Measurements from ENCODE around the gene CST7.
"Not testable (repeated sequence)": the region's sequence is repeated elsewhere in the genome, so short reads cannot be mapped to it uniquely, and the experiment has no call there.

The CST7 gene

GRCh38 chr20:25000268-25000801 lies 51.3 kb downstream of the CST7 start:
- H3K4me3 ChIP-seq (ENCODE audit: low read depth, low read length): no peak overlapping the region
- 0 out of 2 replicates have a peak, but pooled peaks have one; percentile 12 for TF ChIP-seq CTCF (IDR thresholded peaks at IDR 0.05; ENCODE audit: control insufficient read depth, extremely low read depth, insufficient read depth)
- DNase-seq (ENCODE audit: low read depth): peak; percentile 95

GRCh38 chr20:25001323-25001722 lies 52.3 kb downstream of the CST7 start:
- not testable (repeated sequence) for H3K4me3 ChIP-seq (ENCODE audit: low read depth, low read length); DNase-seq (ENCODE audit: low read depth)

- TF ChIP-seq CTCF (IDR thresholded peaks at IDR 0.05; ENCODE audit: control insufficient read depth, extremely low read depth, insufficient read depth): no peak
- DNase-seq (ENCODE audit: low read depth): no peak
- H3K4me3 ChIP-seq (ENCODE audit: low read depth, low read length): no peak overlapping the region
Measured at GRCh38 chr20:25003002-25003401, 53.9 kb downstream of the CST7 start.

- H3K4me3 ChIP-seq (ENCODE audit: low read depth, low read length): no peak overlapping the region
- no peak for TF ChIP-seq CTCF (IDR thresholded peaks at IDR 0.05; ENCODE audit: control insufficient read depth, extremely low read depth, insufficient read depth)
- peak; percentile 64 for DNase-seq (ENCODE audit: low read depth)
Measured at GRCh38 chr20:25005220-25005619, 56.2 kb downstream of the CST7 start.

GRCh38 chr20:25005661-25006060 lies 56.6 kb downstream of the CST7 start:
- DNase-seq (ENCODE audit: low read depth): no peak
- TF ChIP-seq CTCF (IDR thresholded peaks at IDR 0.05; ENCODE audit: control insufficient read depth, extremely low read depth, insufficient read depth): no peak
- no peak overlapping the region for H3K4me3 ChIP-seq (ENCODE audit: low read depth, low read length)

GRCh38 chr20:25006431-25007167 lies 57.5 kb downstream of the CST7 start:
- H3K4me3 ChIP-seq (ENCODE audit: low read depth, low read length): no peak overlapping the region
- TF ChIP-seq CTCF (IDR thresholded peaks at IDR 0.05; ENCODE audit: control insufficient read depth, extremely low read depth, insufficient read depth): no peak
- no peak for DNase-seq (ENCODE audit: low read depth)

GRCh38 chr20:25007491-25008305 lies 58.6 kb downstream of the CST7 start:
- no peak overlapping the region for H3K4me3 ChIP-seq (ENCODE audit: low read depth, low read length)
- no peak for TF ChIP-seq CTCF (IDR thresholded peaks at IDR 0.05; ENCODE audit: control insufficient read depth, extremely low read depth, insufficient read depth)
- no peak for DNase-seq (ENCODE audit: low read depth)

All from LNCaP clone FGC (cell line).